NCI-H2196 treated with DMSO at 0.1 percent for 48 hours (cell line): ENCODE data around the gene IL23R.

Experiments used
- DNase-seq: peaks from one replicate; lab custom pipeline; 2025; ENCODE audit not compliant: unreplicated experiment; lab: John Stamatoyannopoulos, UW

Gene IL23R

DNA sequence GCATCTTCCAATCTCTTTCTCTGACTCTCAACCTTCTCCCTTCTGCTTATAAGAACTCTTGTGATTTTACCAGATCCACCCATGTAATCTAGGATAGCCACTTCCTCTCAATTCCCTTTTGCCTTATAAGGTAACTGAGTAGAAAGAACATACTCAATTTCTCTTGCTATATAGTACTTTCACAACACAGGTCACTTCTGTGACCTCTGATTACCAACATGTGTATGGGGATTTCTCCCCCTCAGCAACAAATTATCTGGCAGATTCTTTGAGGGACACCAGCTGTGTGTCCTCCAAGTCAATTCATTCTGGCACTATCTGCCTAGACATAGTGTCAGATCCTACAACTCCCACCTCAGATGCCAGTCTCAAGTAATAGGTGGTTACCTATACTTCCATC is 62.5 kb downstream of the IL23R start:
- no peak for DNase-seq

DNA sequence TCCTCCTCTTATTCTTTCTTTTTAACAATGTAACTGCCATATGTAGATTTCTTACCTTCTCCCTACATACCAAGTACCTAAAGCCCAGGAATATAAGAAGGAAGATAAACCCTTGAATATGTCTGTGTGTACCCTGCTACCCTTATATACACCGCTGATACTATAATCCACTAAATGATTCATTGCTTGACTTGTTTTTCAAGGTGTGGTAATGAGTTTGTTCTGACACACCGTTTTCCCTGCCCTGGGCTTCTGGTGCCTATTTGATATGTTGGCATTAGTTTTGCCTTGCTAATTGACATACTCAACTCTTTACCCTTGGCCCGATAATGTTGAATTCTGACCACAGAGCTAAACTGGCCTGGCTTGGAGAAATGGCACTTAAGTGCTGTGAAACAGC is 64.3 kb downstream of the IL23R start:
- DNase-seq: no peak

DNA sequence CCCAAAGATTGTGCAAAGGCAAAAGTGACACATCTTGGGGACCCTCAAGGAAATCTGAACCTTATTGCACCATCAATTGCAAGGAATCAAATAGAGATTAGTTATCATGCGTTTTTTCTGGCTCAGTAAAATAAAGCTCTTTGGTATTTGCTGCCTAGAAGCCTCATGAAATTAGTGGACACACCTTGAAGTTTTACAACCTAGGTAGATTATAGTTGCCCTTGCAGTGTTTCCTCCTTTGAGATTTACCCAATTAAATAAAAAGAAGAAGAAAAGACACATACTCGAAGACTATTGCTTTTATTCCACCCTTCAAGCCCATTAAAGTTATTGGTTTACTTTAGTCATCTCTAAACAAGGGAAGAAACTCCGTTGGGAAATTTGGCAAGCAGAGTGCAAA is 70.0 kb downstream of the IL23R start:
- DNase-seq: no peak

DNA sequence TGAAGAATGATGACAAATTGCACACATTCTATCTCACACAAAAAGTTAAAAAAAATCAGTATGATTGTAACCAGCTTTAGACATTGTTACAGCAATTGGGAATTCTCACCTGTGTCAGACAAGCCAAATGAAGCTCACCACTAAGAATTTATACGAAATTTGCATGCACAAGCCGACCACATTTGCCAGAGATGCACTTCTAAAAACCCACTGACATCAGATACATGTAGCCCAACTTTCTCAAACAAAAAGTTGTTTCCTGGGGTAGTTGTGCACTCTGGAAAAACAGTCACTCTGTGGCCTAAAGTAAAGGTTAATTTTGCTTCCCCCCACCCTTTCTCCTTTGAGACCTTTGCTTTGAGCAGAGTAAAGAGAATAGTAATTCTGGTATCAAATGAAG is 73.5 kb downstream of the IL23R start:
- DNase-seq: no peak

DNA sequence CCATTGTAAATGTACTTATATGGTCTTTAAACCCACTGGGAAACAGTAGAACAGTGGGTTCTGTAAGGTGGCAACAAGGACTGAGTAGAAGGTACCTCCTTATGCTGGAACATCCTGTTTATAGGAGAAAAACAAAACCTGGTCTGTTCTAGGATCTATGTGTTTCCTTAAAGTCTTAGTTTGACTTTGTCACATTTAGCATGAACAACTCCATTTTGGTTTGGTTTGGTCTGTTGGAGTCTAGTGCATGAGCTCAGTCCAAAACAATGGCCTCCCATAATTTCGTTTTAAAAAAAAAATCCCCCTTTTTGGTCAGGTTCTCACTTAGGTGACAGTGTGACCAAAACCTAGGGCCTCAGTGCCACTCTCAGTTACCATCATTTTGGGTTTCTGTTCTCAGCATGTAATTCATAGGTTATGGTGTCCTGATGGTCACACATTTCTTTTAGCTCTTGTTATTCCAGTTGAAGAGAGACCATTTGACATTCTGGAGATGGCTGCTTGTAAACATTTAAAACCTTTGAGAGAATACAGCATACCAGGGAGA is 75.0 kb downstream of the IL23R start:
- no peak for DNase-seq

DNA sequence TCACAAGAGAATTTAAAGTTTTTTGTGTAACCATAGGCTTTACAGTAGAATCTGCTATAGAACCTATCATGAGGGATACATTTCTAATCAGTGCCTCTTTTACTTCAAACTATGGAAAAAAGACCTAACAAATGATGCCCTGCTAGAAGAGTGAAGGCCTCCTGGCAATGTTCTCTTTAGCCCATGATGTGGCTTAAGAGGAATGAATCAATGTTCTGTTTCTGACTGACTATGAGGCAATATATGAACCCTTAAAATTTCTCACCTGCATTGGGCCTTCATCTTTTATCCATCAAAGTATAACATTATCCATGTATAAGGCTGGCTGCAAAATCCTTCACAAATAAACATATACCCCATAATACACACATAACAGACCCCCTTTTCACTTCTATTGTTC is 75.8 kb downstream of the IL23R start:
- DNase-seq: no peak

DNA sequence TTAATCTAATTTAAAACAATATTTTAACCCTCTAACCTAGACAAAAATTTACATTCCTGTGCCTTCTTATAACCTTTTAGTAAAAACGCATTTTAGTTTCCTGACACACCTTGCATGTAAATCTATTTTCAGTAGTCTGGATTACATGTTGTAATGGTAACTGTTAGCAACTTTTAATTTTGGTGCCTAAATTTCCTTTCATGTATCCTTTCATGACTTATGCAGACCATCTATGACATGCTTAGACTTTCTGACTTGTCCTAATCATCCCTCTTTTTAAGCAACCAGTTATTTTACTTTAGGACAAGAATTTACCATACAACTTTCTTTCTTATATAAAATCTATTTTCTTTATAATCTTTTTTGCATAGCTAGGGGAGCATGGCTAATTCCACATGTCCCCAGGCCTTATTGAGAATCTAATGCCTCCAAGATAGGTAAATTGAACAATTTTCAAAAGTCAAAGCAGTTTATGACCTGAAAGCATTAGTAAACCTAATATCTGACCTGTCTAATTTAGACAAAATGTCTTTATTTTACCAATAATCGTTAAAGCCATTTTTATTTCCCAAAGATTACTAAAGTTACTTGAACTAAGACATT is 83.9 kb downstream of the IL23R start:
- no peak for DNase-seq

DNA sequence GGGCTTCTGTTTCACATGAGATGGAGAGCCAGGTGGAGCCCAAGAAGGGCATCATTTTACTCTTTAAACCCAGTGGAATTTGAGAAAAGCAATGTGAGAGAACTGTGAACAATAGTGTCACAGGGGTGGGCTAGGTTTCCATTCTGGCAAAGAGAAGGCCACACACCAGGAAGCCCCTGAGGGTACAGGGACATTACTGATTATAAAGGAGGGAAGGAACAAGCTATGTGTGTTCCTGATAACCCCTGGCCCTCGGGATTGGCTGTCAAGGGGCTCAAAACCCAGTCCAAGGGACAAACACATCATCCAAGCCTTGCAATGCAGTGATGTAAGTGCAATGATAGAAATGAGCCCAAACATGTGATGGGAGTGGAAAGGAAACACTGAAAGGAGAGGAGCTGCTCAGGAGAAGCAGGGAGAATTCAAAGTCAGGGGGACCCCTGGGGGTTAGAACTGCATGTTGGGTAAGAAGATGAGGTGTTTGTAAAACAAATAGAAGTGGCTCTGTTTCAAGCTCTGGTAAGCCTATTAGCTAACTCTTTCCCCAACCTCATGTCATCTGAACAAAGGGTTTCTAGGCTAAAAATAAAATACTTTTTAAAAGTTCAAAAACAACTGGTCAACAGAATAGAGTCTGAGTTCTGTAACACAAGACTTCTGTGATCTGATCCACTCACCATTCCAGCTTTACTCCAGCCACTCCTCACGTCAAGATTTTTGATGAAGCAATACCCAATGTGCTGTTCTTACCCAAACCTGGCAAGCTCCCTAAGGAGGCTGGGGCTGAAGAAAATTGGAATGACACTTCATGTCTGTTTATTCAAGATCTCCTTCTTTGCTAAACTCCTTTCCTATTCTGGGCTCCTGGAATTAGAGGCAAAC is 90.3 kb downstream of the IL23R start:
- DNase-seq: no peak

DNA sequence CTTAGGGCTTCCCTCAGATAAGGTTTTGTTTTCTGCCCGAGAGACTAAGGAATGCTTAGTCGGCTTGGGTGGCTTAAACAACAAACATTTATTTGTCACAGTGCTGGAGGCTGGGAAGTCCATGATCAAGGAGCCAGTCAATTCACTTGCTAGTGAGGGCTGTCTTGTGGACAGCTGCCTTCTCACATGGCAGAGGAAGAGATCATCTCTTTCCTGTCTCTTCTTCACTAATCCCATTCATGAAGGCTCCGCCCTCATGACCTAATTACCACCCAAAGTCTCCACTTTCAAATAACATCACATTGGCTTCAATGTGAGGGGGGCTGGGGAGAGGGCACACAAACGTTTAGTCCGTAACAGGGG is 90.9 kb downstream of the IL23R start:
- no peak for DNase-seq

DNA sequence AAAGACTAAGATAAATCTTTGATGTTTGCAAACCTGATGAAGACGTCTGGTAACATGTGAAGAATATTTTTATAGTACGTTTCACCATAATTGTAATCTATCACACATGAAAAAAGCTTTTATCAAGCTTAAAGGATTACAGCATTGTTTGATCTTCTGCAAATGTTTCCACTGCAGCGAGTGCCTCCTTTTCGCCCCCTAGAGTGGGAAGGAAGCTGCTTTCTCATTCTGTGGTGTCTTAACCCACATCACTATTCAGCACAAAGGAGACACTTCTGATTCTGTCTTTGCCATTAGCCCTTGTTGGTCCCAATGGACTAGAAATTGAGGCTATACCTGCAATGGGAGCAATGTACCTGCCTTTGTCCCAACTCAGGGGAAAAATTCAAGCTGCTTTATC is 95.4 kb downstream of the IL23R start:
- no peak for DNase-seq

DNA sequence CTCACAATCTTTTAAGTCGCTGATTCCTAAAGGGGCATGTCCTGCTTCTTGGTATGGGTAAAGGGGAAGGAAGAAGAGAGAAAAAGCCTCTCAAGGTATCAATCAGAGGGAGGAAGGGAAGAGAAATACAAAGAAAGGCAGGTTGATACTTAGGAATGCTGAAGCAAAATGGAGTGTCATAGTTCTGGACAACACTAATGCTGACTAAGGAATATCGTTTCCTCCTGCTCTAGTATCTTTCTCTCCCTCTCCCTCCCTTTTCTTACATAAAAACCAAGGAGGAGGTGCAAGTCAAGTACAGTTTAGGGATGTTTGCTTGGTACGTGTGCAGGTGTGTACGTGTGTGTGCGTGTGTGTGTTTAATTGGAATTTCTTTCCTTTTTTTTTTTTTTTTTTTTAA is 96.5 kb downstream of the IL23R start:
- no peak for DNase-seq

DNA sequence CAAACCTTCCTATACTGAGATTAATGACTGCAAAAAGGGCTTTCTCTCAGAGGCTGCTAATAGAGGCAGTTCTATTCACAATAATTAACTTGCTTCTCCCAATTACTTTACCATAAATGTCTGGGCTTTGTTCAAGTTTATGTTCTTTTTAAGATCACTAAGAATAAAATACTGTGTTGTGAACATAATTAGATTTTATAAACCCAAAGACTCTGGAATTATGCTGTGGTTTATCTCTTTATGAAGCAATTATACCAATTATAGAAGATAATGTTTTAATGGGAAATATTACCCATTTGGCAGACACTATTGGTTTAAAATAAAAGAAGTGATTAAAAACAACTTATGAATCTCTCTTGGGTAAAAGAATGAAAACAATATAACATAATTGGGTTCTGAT is 97.9 kb downstream of the IL23R start:
- DNase-seq: no peak

DNA sequence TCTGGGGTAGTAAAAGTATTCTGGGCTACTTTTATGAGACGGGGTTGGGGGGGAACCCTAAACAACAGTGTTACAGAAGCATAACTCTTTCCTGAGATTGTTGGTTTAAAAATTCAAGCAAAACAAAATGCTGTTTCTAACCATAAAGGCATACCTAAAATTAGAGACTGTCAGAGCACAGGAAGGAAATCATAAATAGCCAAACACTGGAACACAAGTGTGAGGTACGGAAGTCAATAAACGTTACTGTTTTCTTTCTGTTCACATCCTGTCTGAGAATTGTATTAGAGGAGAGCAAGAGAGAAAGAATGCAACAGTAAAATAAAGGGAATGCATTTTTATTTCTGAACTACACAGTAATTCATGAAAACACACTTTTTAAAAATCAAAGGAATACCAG is 98.6 kb downstream of the IL23R start:
- DNase-seq: no peak

DNA sequence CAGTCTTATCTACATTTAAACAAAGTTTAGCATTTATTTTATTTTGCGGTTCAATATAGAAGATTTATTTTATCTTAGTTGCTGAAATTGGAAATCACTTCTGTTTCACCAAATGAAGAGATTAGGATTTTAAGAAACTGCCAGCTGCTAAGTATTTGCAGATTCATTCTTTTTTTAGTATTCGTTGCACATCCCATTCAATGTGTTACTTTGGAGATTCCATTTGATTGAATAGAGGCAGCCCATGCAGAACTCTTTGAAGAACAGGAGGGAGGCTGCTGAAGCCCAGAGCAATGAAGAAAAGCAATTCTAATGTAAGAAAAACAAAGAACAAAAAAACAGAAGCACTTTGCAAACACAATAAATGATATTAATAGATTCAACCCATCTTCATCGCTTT is 102.8 kb downstream of the IL23R start:
- no peak for DNase-seq

DNA sequence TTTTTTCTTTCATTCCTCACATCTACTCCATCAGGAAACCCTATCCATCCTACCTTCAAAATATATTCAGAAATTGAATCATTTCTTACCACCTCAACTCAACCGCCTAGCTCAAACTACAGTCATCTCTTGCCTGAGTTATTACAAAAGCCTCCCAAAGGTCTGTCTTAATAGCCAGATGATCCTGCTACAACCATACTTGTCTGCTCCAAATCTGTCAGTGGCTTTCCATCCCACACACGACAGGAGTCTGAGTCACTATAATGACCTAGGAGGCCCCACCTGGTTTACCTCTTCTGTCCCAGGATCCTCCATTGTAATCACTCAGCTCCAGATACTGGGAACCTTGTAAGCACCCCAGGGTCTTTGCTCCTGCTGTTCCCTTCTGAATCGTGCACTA is 104.3 kb downstream of the IL23R start:
- DNase-seq: no peak

DNA sequence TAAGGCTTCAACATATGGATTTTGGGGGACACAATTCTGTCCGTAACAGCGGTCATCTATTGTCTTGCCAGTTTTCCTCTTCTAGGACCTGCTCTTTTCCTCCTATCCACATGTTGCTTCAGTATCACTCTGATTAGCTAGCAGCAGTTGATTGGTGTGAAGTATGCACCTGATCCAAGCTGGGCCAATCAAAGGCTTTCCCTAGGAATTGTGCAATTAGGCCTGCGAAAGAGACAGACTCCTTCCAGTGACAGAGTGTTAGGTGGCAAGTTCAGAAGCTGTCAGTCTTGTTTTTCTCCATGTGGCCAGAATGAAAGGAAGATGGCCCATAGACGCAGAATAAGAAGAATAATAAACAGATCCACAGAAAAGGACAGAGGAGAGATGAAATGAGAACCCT is 107.3 kb downstream of the IL23R start:
- DNase-seq: no peak

DNA sequence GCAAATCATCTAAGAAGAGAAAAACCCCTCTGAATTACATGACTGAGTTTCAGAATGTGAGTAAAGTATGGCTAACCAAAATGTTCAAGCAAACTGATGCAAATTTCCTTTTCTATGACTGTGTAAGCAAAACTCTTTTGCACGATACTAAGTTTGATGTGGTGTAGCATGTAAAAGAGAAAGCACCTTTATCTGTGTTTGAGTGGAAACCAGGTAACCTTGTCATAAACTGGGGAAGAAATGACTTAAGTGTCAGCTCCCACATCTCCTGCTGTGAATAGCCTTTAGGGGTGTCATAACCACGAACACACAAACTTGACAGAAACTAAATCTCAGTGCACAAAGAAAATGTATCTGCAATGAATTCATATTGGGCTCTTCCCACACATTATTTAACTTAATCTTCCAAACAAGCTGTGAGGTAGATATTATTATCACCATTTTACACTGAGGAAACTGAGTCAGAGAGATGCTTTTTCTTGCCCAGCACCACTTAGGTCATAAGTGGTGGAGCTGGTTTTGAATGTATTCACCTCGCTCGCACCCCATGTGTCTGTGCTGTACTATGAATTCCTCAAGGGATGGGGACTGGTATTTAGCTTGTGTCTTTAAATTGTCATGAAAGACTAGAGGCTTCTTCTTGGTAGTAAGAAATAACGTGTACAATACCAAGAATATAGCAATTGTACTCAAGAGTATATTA is 108.5 kb downstream of the IL23R start:
- DNase-seq: no peak

DNA sequence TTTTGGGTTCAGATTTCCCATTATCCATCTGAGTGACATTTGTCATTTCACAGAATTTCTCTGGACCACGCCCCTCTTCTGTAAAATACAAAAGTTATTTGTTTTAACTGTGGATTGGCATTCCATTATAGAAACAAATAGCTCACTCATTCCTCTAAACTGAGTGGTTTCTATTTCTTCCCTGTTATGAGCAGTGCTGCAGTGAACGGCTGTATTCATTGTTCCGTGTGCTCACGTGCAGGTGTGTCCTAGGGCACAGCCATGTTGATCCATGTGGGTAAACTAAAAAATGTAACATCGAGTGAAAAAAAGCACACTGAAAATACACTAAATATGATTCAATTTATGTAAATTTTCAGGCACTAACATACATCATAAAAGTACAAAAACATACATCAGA is 114.4 kb downstream of the IL23R start:
- no peak for DNase-seq

DNA sequence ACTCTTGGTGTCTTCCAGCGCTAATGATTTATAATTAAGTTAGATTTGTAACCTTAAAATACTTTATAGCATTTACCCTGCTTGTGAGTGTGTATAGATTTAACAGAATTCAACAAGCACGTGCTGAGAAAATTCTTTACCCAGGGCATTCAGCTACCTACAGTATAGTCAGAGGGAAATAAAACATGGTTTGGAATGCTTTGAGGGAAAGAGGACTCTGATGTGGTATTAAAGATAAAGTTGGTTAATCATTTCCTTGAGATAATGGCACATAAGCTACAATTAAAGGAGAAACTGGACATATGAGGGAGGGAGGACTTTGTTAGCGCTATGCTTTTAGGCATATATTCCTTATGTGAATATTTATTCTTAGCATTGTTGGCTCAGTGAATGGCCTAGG is 115.0 kb downstream of the IL23R start:
- DNase-seq: no peak

DNA sequence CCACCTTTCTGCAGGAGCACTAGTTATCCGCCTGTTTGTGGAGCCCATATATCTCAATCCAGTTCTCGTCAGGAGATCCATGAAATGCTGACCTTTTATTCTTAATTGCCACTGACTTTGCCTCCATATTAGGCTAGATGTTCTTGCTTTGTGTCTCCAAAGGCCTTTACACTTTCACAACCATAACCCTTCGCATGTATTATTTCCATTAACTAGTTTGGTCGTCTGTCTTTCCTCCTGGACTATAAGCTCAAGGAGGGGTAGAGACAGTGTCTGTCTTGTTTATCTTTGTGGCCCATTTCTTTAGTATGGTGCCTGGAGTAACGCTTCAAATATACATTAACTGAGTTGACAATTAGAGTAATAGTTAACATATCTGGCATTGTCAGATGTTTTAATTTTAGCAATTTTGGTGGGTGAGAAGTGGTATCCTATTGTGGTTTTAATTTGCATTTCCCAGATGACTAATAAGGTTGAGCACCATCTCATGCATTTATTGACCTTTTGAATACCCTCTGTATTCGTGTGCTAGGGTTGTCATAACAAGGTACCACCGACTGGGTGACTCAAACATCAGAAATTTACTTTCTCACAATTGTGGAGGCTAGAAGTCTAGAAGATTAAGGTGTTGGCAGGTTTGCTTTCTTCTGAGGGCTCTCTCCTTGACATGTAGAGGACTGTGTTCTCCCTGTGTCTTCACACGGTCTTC is 119.7 kb downstream of the IL23R start:
- no peak for DNase-seq

DNA sequence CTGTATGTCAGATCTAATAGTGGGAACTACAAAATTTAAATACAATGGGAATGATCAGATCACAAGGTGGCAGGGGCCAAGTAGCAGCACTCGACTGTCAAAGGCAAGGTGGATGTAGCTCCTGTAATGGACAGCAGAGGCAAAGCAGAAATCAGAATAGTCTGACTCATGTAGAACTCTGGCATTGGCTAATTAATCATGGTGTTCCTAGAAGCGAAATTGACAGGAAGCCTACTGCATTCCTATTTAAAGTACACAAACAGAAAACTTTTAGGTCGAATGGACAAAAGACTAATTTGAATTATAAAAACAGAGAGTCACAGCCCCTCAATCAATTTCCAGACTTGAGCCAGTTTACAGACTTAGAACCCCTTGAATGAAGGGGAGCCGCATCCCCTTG is 124.0 kb downstream of the IL23R start:
- DNase-seq: no peak
